ENCODE measurements around the gene TMEM242.

DNA sequence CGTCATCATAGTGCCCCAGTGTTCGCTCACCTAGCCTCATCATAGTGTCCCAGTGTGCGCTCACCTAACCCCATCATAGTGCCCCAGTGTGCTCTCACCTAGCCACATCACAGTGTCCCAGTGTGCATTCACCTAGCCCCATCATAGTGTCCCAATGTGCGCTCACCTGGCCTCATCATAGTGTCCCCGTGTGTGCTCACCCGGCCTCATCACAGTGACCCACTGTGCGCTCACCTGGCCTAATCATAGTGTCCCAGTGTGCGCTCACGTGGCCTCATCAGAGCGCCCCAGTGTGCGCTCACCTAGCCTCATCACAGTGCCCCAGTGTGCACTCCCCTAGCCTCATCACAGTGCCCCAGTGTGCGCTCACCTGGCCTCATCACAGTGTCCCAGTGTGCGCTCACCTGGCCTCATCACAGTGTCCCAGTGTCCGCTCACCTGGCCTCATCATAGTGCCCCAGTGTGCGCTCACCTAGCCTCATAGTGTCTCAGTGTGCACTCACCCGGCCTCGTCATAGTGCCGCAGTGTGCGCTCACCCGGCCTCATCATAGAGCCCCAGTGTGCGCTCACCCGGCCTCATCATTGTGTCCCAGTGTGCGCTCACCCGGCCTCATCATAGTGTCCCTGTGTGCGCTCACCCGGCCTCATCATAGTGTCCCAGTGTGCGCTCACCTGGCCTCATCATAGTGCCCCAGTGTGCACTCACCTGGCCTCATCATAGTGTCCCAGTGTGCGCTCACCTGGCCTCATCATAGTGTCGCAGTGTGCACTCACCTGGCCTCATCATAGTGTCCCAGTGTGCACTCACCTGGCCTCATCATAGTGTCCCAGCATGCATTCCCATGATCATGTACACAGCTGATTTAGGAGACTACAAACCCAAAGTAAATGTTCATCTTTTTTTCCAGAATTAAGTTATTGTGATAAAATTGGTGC, 9.5 kb downstream of the TMEM242 start:
- TF ChIP-seq, protein P1, sequence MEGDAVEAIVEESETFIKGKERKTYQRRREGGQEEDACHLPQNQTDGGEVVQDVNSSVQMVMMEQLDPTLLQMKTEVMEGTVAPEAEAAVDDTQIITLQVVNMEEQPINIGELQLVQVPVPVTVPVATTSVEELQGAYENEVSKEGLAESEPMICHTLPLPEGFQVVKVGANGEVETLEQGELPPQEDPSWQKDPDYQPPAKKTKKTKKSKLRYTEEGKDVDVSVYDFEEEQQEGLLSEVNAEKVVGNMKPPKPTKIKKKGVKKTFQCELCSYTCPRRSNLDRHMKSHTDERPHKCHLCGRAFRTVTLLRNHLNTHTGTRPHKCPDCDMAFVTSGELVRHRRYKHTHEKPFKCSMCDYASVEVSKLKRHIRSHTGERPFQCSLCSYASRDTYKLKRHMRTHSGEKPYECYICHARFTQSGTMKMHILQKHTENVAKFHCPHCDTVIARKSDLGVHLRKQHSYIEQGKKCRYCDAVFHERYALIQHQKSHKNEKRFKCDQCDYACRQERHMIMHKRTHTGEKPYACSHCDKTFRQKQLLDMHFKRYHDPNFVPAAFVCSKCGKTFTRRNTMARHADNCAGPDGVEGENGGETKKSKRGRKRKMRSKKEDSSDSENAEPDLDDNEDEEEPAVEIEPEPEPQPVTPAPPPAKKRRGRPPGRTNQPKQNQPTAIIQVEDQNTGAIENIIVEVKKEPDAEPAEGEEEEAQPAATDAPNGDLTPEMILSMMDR (IDR thresholded peaks at IDR 0.05): no peak
- no peak for TF ChIP-seq MYBL2 (CRISPR knock-in tag; IDR thresholded peaks at IDR 0.05)
- TF ChIP-seq, protein P2, sequence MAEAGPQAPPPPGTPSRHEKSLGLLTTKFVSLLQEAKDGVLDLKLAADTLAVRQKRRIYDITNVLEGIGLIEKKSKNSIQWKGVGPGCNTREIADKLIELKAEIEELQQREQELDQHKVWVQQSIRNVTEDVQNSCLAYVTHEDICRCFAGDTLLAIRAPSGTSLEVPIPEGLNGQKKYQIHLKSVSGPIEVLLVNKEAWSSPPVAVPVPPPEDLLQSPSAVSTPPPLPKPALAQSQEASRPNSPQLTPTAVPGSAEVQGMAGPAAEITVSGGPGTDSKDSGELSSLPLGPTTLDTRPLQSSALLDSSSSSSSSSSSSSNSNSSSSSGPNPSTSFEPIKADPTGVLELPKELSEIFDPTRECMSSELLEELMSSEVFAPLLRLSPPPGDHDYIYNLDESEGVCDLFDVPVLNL (CRISPR knock-in tag; IDR thresholded peaks at IDR 0.05; ENCODE audit: borderline replicate concordance, low read depth): no peak
- no peak for TF ChIP-seq JUN (CRISPR knock-in tag; IDR thresholded peaks at IDR 0.05)
- TF ChIP-seq TEAD1 (CRISPR knock-in tag; IDR thresholded peaks at IDR 0.05): no peak
- TF ChIP-seq NFYB (CRISPR knock-in tag; conservative IDR thresholded peaks at IDR 0.05; ENCODE audit: low read depth): no peak
- TF ChIP-seq JAZF1 (CRISPR knock-in tag; IDR thresholded peaks at IDR 0.05): no peak
- TF ChIP-seq, protein P3, sequence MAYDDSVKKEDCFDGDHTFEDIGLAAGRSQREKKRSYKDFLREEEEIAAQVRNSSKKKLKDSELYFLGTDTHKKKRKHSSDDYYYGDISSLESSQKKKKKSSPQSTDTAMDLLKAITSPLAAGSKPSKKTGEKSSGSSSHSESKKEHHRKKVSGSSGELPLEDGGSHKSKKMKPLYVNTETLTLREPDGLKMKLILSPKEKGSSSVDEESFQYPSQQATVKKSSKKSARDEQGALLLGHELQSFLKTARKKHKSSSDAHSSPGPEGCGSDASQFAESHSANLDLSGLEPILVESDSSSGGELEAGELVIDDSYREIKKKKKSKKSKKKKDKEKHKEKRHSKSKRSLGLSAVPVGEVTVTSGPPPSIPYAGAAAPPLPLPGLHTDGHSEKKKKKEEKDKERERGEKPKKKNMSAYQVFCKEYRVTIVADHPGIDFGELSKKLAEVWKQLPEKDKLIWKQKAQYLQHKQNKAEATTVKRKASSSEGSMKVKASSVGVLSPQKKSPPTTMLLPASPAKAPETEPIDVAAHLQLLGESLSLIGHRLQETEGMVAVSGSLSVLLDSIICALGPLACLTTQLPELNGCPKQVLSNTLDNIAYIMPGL (CRISPR knock-in tag; IDR thresholded peaks at IDR 0.05): no peak
- TF ChIP-seq KAT7 (CRISPR knock-in tag; IDR thresholded peaks at IDR 0.05; ENCODE audit: borderline replicate concordance): no peak
- TF ChIP-seq, protein P4, sequence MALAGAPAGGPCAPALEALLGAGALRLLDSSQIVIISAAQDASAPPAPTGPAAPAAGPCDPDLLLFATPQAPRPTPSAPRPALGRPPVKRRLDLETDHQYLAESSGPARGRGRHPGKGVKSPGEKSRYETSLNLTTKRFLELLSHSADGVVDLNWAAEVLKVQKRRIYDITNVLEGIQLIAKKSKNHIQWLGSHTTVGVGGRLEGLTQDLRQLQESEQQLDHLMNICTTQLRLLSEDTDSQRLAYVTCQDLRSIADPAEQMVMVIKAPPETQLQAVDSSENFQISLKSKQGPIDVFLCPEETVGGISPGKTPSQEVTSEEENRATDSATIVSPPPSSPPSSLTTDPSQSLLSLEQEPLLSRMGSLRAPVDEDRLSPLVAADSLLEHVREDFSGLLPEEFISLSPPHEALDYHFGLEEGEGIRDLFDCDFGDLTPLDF (CRISPR knock-in tag; IDR thresholded peaks at IDR 0.05): no peak
- TF ChIP-seq, protein P5, sequence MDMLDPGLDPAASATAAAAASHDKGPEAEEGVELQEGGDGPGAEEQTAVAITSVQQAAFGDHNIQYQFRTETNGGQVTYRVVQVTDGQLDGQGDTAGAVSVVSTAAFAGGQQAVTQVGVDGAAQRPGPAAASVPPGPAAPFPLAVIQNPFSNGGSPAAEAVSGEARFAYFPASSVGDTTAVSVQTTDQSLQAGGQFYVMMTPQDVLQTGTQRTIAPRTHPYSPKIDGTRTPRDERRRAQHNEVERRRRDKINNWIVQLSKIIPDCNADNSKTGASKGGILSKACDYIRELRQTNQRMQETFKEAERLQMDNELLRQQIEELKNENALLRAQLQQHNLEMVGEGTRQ (CRISPR knock-in tag; IDR thresholded peaks at IDR 0.05): no peak
